NK-92 (cell line): ENCODE measurements around the gene TOPAZ1.
"Not testable (repeated sequence)": the region's sequence is repeated elsewhere in the genome, so short reads cannot be mapped to it uniquely, and the experiment has no call there.

ENCODE experiments used
- DNase-seq: peaks from one replicate; lab custom pipeline; 2025; ENCODE audit not compliant: unreplicated experiment; lab: John Stamatoyannopoulos, UW

Gene TOPAZ1

DNA sequence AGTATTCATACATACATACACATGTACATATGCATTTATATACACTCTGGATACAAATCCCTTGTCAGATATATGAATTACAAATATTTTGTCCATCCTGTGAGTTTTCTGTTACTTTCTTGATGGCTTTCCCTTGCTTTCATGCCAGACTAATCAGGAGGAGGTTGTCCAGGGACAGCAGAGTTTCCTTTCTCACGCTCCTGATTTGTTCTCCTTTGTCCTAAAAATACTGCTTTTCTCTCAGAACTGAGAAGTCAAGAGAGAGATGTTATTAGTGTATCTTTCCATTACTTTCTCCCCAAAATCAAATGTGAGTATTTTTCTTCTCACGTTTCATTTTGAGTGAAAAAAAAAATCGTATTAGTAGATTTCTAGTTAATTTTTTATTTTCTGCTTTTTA lies 84.8 kb downstream of the TOPAZ1 start:
- DNase-seq = no peak

DNA sequence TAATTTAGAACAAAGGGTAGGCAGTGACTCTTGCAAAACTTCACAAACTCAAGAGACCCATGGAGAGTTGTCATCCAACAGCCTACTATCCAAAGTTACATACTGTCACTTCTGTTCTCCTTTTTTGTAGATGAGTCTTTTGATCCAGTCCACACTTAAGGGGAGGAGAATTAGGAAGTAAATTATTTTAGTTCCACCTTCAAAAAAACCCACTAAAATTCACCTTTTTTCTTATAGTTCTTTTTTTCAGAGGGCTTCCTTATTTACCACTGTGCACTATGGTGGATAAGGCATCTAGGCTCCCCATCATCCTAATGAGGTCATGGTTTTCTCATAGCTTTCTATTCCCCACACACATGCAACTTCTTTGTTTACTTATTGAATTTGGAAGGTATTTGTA lies 88.3 kb downstream of the TOPAZ1 start:
- DNase-seq = no peak

DNA sequence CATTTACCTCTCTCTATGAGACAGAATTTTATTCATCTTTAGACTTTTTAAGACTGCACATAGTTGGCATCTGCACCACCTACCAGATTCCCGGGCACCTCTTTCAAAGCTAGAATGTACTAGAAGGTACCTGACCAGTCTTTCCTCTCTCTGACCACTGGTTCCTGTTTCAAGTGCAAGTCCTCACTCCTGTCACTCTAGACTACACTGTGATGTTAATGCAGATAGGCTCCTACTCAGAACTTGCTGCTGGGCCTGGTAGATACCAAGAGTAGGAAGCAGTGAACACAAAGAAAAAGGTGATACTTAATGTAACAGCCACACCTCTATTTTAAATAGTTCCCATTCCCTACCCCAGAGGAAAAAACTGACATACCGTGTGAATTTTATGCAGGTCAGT lies 88.8 kb downstream of the TOPAZ1 start:
- no peak for DNase-seq

DNA sequence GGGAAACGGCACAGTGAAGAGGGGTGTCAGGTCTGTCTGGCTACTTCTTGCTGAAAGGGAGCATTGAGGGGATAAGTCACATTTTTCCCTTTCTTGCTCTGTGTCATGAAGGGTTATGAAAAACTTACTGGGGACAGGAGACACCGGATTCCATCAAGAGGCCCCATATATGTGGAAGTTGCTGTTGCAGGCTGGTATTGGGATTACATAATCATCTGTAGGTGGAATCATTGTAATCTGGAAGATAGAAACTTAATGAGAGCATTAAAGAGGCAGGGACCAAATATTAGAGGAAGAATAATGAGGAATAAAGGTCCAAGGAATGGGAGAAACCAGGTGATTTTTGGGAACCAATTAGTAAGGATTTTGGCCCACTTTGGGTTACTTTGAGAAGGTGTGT lies 92.6 kb downstream of the TOPAZ1 start:
- no peak for DNase-seq

DNA sequence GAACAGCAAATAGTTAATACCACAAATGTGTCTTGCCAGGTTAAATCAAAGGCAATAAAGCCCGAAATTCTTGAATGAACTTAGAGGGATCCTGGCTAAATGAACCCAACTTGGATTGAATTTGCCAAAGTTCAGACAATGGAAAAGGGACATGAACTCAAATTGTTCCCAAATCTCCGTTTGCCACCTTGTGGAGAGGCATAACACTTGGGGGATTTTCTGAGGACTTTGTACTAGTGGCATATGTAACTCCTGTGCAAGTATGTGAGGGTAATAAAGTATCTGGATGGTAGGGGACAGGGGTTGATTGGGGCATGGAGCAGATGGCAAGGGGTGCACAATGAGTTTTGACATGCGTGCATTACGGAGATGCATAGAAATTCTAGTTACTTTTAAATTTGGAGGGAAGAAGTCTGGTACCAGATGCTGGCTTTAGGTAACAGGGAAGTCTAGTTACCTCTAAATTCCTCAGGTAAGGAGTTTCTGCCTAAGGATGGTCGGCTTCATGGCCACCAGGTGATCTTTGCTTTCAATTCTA lies 95.6 kb downstream of the TOPAZ1 start:
- DNase-seq = no peak

DNA sequence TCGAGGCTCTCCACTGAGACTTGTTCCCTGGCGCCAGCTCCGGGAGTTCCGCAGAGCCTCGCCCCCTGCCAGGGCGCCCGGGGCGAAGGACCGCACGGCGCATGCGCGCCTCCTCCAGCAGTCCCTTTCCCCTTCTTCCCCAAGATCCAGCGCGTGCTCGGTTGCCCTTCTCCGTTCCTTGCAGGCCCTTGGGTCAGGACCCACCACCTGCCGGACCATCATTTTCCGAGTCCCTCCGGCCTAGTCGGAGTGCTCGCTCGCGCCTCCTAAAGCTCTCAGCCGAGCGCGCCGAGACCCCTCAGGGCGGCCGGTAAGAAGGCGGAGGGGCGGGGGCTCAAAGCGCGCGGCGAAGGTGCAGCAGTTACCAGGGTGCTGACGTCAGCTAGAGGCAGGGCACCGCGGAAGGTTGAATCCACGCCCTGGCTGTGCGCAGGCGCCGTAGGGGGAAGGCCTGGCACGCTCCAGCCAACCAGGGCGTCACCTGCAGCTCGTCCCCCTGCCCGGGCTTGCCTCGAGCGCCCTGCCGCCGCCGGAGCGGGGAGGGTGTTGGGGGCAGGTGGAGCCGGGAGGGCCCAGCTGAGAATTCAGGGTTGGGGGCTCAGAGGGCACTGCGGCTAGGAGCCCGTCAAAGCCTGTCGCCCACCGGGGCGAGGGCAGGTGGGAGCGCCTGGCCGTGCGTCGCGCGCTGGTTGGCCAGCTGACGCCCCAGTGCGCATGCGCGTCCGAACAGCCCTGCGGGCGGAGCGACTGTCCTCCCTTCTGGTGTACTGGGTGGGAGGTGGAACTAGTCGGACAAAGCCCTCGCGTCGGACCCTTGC lies 96.5 kb downstream of the TOPAZ1 start, which contains the start of gene TCAIM:
TSS of gene TCAIM (plus strand) at position 757 of the 818 bp plus-strand sequence. CDS start 16,017 bp downstream, outside the sequence.
- DNase-seq = peak; percentile 96

DNA sequence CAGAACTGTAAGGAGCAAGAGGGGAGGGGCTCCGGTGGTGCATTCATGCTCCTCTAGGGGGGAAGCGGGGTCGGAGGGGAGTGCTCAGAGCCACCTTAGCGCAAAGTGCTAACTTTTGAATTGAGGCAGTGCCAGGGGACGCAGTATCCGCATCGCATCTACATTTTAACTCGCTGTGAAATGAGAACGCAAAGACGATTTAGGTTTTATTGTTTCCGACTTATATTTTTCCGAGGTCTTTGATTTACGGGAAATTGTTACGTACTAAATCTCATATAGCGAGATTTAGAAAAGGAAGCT lies 97.1 kb downstream of the TOPAZ1 start:
- DNase-seq = no peak

DNA sequence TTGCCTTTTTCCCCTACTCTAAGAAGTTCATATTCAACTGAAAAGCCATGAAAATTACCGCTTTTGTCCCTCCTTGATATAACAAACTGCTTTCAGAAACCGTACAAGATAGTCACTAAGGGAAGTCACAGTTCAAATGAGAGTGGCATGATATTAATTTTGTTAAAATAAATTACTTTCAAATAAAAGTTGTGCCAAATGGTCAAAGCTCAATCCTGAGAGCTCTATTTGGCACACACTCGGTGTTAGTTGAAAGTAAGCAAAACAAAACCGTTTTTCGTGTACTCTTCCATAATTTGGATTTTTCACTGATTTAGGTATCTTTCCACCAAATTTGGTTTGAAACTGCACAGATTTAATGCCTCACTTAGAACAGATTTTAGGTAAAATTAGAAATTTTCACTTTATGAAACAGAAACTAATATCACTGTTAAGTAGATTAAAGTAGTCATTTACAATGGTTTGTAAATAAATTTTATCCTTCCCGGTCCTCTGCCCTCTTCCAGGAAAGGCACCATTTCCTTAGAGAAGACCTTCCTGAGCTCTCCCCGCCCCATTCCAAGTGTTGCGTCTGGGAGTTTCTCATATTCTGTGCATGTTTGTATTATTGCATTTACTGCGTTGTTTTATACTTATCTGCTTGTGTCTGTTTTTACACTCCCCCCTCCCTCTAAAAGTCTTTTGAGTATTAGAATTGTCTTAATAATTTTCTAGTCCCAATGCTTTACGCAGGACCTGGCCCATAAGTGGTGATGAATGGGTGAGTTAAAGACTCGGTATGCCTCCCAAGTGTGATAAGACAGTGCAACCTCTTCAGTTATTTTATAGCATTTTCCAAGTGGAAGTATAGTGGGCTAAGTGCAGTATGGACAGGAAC lies 97.7 kb downstream of the TOPAZ1 start:
- no peak for DNase-seq

DNA sequence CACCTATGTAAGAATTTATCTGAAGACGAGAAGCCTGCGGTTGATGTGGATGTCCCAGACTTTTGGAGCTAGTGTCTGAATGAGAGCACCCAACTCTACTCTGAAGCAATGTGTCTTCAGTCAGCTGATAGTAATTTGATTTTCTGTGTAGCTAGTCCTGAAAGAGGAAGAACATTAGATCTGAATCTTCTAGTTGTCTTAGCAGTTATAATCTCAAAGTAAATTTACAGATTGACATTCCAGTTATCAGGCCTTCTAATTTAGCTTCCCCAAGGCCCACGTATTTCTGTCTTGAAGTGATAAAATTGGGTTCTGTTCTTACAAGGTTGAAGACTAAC lies 98.3 kb downstream of the TOPAZ1 start:
- DNase-seq = no peak

DNA sequence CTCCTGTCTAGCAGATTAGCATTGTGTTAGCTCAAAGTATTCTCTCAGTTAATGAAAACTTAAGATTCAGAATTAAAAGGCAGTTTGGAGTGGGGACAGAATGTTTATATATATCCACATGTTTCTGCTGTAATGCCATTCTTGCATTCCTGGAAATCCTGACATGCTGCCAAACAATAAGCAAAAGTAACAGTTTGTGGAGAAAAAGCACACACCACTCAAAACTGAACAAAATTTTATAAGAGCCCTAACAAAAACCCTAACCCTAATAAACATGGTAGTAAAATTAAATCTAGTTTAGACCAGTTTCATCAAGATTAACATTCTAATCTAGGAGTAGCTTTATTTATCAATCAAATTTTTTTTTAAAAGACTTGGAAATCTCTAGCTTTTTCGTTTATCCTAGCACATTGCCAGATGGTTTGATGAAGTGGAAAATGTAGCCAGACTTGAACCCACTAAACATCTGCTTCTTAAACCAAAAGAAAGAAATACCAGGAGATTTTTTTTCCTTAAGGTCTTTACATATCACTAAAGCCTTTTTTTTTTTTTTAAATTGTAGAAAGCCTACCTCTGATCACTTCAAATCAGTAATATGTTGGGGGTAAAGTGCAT lies 100.6 kb downstream of the TOPAZ1 start:
- no peak for DNase-seq

DNA sequence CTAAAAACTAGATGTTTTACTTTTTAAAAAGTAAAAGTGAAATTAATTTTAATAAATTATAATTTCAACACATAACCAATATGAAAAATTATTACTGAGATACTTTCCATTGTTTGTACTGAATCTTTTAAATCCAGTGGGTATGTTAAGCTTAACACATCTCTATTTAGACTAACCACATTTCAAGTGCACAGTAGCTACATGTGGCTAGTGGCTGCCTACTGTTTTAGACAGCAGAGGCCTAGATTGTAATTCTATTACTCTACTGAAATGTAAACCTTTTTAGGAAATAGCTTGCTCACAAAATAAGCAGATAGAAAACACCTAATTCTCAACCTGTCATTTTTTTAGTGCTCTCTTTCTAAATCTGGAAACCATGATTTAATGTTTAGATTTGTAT lies 101.7 kb downstream of the TOPAZ1 start:
- no peak for DNase-seq

DNA sequence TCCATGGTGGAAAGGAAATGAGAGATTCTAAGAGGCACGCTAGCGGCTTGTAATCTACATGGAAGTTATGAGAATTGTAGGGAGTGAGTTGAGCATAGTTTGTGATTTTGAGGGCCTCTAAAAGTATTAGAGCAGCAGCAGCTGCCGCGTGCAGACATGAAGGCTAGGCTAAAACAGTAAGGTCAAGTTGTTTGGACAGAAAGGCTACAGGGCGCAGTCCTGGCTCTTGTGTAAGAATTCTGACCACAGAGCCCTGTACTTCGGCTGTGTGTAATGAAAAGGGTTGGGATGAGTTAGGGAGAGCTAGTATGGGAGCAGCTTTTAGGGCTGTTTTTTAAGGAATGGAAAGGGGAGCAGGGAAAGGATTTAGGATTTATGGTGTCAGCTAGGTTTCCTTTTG lies 104.9 kb downstream of the TOPAZ1 start:
- not testable (repeated sequence) for DNase-seq

DNA sequence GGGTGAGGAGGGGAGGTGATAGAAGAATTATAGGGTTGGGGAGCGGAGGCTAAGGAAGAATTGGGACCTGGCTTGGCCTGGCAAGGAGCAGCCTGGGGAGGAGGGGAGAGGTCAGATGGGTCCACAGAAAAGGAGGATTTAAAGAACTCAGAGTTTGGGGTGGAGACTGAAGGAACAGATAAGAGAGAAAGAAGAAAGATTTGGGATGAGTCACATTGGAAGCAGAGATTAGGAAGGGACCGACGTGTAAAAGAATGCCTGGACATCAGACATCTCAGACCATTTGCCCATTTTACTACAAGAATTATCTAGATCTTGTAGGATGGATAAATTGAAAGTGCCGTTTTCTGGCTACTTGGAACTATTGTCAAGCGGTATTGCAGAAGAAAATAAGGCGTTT lies 107.3 kb downstream of the TOPAZ1 start:
- DNase-seq = no peak

DNA sequence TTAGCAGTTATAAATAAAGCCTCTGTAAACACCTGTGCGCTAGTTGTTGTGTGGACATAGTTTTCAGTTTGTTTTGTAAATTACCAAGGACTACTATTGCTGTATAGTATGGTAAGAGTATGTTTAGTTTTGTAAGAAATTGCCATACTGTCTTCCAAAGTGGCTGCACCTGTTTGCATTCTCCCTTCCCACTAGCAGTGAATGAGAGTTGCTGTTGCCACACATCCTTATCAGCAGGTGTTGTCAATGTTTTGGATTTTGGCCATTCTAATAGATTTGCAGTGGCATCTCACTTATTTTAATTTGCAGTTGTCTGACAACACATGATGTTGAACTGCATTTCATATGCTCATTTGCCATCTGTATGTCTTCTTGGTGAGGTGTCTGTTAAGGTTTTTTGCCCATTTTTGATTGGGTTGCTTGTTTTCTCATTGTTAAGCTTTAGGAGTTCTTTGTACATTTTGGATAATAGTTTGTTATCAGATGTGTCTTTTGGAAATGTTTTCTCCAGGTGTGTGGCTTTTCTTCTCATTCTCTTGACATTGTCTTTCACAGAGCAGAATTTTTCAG lies 111.8 kb downstream of the TOPAZ1 start:
- no peak for DNase-seq

DNA sequence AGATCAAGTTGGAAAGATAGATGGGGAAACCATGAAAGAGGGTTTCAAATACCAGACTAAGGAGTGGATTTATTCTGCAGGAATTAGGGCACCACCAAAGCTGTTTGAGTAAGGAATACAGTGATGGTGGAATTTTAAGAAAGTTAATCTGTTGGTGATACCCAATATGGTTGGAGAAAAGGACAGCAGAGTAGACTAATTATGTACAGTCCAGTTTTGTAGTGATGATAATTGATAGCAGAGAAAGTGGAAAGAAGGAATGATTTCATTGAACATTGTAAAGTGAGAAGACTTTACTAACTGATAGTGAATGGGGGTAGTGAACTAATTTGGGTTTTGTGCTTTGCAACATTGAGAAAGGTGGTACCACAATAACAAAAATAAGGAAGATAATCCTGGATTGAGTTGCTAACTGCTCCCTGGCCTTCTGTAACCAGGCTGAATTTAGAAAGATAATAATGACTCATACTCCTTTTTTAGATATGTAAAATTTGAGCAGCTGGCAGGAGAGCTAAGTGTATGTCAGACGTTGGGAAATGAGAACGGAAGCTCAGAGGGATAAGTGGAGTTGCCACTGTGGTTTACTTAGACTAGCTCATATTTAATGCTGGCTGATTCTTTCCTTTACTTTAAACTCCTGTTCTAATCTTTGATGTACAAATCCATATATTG lies 113.8 kb downstream of the TOPAZ1 start:
- no peak for DNase-seq

DNA sequence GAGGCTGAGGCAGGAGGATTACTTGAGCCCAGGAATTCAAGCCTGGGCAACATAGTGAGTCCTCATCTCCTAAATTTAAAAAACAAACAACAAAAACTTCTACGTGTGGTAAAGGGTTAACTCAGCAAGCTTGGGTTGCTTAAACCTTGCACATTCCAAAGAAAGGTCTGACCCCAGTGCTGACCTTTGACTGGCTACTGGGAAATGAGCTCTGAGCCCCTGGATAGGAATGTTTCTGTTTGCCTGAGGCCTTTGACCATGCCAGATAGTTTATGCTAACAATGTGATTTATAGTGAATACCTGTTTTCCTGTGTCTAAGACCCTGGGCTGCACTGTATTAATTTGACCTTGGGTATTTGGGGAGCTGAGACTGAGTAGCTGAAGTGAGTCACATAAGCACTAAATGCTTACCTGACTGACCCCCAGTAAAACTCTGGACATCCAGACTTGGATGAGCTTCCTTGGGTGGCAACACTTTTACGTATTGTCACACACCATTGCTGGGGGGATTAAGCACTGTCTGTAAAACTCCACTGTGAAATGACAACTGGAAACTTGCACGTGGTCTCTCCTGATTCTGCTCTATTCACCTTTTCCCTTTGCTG lies 117.6 kb downstream of the TOPAZ1 start:
- no peak for DNase-seq

DNA sequence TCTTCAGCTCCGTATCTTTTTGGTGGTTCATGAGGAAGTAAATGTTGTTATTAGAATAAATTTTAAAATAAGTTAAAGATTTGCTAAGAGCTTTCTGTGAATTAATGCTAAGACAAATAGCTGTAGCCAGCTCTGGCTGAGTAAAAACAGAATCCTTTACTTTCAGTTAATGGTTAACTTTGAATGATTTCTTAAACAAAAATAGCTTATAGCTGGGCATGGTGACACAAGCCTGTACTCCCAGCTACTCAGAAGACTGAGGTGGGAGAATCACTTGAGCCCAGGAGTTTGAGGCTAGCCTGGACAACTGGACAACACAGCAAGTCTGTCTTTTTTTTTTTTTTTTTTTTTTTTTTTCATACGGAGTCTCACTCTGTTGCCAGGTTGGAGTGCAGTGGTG lies 121.9 kb downstream of the TOPAZ1 start:
- DNase-seq = no peak

DNA sequence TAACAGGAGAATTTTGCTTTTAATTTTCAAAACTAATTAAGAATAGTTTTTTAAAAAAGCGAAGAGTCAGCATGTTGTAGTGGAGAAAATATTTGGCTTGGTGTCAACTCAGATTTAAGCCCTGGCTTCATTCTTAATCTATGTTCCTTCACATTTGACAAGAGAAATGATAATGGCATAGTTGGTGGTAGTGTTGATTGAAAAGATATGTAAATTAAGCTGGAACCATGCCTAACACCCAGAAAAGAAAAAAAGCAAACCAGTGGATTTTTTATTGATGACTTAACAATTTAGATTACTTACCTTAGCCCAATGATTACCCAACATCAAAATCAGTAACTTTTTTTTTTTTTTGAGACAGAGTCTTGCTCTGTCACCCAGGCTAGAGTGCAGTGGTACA lies 124.3 kb downstream of the TOPAZ1 start:
- no peak for DNase-seq

DNA sequence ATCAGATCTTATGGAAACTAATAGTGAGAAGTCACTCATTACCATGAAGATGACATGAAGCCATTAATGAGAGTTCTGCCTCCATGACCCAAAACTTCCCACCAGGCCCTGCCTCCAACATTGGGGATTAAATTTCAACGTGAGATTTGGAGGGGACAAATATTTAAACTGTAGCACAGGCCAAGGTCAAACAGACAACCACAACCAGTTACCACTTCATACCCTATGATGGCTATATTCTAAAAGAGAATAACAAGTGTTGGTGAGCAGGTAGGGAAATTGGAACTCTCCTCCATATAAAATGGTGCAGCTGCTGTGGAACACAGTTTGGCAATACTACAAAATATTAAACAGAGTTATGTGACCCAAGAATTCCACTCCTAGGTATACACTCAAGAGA lies 133.8 kb downstream of the TOPAZ1 start:
- DNase-seq = no peak
